ENCODE results near the gene PMEPA1. TPM values are rescaled to one million over a fixed set of nuclear protein-coding genes. Genes with fewer than 3 reads are reported as not detected.

Gene PMEPA1
- total RNA-seq, 1 donor from 2014 or later: 56.8 TPM

- Histone ChIP-seq H3K4me1 (peaks cover 2 to 7% of the 10 kb centered on the region in 2 donors), H3K27ac (no peak overlapping the region), H3K36me3 (no peaks in the 10 kb centered on the region), H3K4me3 (no peak overlapping the region), H3K27me3 (no peaks in the 10 kb centered on the region), H3K9me3 (no peaks in the 10 kb centered on the region)
- TF ChIP-seq, protein P1, sequence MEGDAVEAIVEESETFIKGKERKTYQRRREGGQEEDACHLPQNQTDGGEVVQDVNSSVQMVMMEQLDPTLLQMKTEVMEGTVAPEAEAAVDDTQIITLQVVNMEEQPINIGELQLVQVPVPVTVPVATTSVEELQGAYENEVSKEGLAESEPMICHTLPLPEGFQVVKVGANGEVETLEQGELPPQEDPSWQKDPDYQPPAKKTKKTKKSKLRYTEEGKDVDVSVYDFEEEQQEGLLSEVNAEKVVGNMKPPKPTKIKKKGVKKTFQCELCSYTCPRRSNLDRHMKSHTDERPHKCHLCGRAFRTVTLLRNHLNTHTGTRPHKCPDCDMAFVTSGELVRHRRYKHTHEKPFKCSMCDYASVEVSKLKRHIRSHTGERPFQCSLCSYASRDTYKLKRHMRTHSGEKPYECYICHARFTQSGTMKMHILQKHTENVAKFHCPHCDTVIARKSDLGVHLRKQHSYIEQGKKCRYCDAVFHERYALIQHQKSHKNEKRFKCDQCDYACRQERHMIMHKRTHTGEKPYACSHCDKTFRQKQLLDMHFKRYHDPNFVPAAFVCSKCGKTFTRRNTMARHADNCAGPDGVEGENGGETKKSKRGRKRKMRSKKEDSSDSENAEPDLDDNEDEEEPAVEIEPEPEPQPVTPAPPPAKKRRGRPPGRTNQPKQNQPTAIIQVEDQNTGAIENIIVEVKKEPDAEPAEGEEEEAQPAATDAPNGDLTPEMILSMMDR (IDR thresholded peaks at IDR 0.05): no peak
- intact Hi-C loops (cut with DNase I): no loop called here
- no peak for DNase-seq (ENCODE audit: low spot score in 2 of 2)
Measured at GRCh38 chr20:57727863-57728262, 18.0 kb upstream of the PMEPA1 start.

DNA sequence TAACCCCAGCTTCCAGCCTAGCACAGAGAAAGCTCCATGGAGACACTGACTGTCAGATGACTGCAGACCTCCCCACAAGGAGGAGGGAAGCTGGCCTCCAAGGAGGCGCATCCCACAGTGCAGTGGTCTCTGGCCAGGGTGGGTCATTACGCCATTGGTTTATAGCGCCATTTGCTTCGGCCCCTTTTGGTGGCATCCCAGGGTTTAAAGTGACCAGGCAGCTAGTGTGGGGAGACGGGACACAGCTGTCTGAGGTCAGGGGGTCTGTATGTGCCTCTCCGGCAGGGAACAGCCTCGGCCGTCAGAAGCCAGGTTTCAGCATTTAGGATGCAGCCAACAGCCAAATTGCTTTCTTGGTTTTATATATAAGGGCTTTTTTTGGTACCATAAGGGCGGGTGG, 15.8 kb upstream of the PMEPA1 start:
- no peaks in the 10 kb centered on the region for H3K9me3 ChIP-seq
- DNase-seq (ENCODE audit: low spot score in 2 of 2): no peak
- H3K4me1 ChIP-seq: peaks cover under 1 to 5% of the 10 kb centered on the region in 2 donors
- TF ChIP-seq, protein P1 (IDR thresholded peaks at IDR 0.05): no peak
- H3K27ac ChIP-seq: no peak overlapping the region
- H3K36me3 ChIP-seq: no peaks in the 10 kb centered on the region
- no peak overlapping the region for H3K4me3 ChIP-seq
- intact Hi-C loops (cut with DNase I): no loop called here
- no peaks in the 10 kb centered on the region for H3K27me3 ChIP-seq

GRCh38 chr20:57724610-57725405, 15.0 kb upstream of the PMEPA1 start:
- no peaks in the 10 kb centered on the region for H3K9me3 ChIP-seq
- intact Hi-C loops (cut with DNase I): no loop called here

GRCh38 chr20:57723816-57724215, 14.0 kb upstream of the PMEPA1 start:
- no peaks in the 10 kb centered on the region for H3K9me3 ChIP-seq

More at GRCh38 chr20:57724610-57725405, 15.0 kb upstream of the PMEPA1 start:
- H3K4me3 ChIP-seq: no peak overlapping the region
- no peak for DNase-seq (ENCODE audit: low spot score in 2 of 2)
- H3K36me3 ChIP-seq: no peaks in the 10 kb centered on the region
- no peaks in the 10 kb centered on the region for H3K27me3 ChIP-seq
- no peak overlapping the region for H3K27ac ChIP-seq
- TF ChIP-seq, protein P1 (IDR thresholded peaks at IDR 0.05): no peak
- peaks cover 0 to 2% of the 10 kb centered on the region in 2 donors for H3K4me1 ChIP-seq

DNA sequence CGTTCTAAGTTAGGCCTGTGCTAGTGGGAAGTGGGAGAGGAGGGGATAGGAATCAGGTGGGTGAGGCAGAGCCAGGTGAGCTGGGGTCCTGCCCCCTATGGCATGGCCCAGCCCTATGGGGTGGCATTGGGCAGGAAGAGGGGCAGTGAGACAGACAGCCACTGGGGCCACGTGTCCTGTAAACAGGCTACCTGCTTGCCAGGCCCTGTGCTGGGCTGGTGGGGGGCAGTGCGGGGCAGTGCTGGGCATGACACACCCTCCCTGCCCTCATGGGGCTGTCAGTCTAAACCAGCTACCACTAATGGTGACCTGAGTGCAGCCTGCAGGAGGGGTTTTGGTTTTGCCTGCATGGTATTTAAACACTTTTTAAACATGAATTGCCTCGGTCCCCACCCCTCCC, 10.1 kb upstream of the PMEPA1 start:
- H3K9me3 ChIP-seq: no peaks in the 10 kb centered on the region
- H3K36me3 ChIP-seq: no peaks in the 10 kb centered on the region
- H3K4me1 ChIP-seq: peaks cover 21 to 43% of the 10 kb centered on the region in 2 donors
- no peak overlapping the region for H3K4me3 ChIP-seq
- H3K27ac ChIP-seq: peak overlapping the region in 1 of 2 donors; percentile 53
- no peaks in the 10 kb centered on the region for H3K27me3 ChIP-seq
- TF ChIP-seq, protein P1 (IDR thresholded peaks at IDR 0.05): no peak
- no peak for DNase-seq (ENCODE audit: low spot score in 2 of 2)
- intact Hi-C loops (cut with DNase I): loop anchor here (5.0 to 10.0 kb wide), 2 partner anchors 275 to 427 kb away; no protein-coding TSS in a partner anchor

More at GRCh38 chr20:57723816-57724215, 14.0 kb upstream of the PMEPA1 start:
- H3K4me1 ChIP-seq: peaks cover 3 to 8% of the 10 kb centered on the region in 2 donors
- no peak overlapping the region for H3K27ac ChIP-seq
- intact Hi-C loops (cut with DNase I): no loop called here
- DNase-seq (ENCODE audit: low spot score in 2 of 2): no peak
- H3K27me3 ChIP-seq: no peaks in the 10 kb centered on the region
- TF ChIP-seq, protein P1 (IDR thresholded peaks at IDR 0.05): no peak
- H3K36me3 ChIP-seq: no peaks in the 10 kb centered on the region
- H3K4me3 ChIP-seq: no peak overlapping the region
